ENCODE data around the gene PPM1H. TPM values are rescaled to one million over a fixed set of nuclear protein-coding genes. Genes with fewer than 3 reads are reported as not detected.

The PPM1H gene
- polyA plus RNA-seq, 1 of the 3 experiments (the other 2 are of a cell fraction) = 0.13 TPM

- no peak for TF ChIP-seq PBX3 (IDR thresholded peaks at IDR 0.05)
- no peak for TF ChIP-seq RCOR1 (IDR thresholded peaks at IDR 0.05; ENCODE audit: low read length)
- no peak for TF ChIP-seq MAX (IDR thresholded peaks at IDR 0.05; ENCODE audit: low read depth)
- no peak for TF ChIP-seq IRF3 (IDR thresholded peaks at IDR 0.05; ENCODE audit: low read depth, low read length)
- no peak for TF ChIP-seq TEAD4 (IDR thresholded peaks at IDR 0.05; ENCODE audit: borderline replicate concordance, insufficient read depth)
- TF ChIP-seq TCF12 (IDR thresholded peaks at IDR 0.05) = no peak
- no peak for TF ChIP-seq MEF2A (IDR thresholded peaks at IDR 0.05; ENCODE audit: borderline replicate concordance, low read depth)
- TF ChIP-seq ELF1 (IDR thresholded peaks at IDR 0.05) = no peak
- TF ChIP-seq USF2 (IDR thresholded peaks at IDR 0.05; ENCODE audit: borderline replicate concordance, low read depth, low read length) = no peak
Measured at GRCh38 chr12:62933220-62933601, 1.7 kb downstream of the PPM1H start (continued).

- Histone ChIP-seq H2AFZ (ENCODE audit: low read depth) (no peak overlapping the region), H3K9me3 (no peaks in the 10 kb centered on the region), H3K4me2 (no peak overlapping the region), H3F3A (replicated peaks; ENCODE audit: insufficient read depth) (peaks cover 4% of the 10 kb centered on the region), H3K4me3 (ENCODE audit: low read depth in 2 of 2, low read length in 1 of 2) (no peak overlapping the region), H3K9me2 (no peaks in the 10 kb centered on the region), H3K9ac (no peak overlapping the region), H3K36me3 (replicated peaks in 1 of 2; ENCODE audit: control insufficient read depth in 1 of 2, insufficient read depth in 2 of 2, low read length in 1 of 2) (no peaks in the 10 kb centered on the region), H4K20me1 (ENCODE audit: insufficient read depth) (no peaks in the 10 kb centered on the region), H3K79me2 (ENCODE audit: insufficient read depth) (no peaks in the 10 kb centered on the region), H3K4me1 (ENCODE audit: control insufficient read depth in 1 of 2, insufficient read depth in 2 of 2, low read depth in 1 of 2, low read length in 1 of 2) (peaks cover 0 to 10% of the 10 kb centered on the region in 2 experiments; a peak in 1 of 4 replicates), H3K27me3 (ENCODE audit: insufficient read depth) (peaks cover 41% of the 10 kb centered on the region), H3K27ac (ENCODE audit: low read depth in 2 of 2, low read length in 1 of 2) (no peak overlapping the region)
- ChIA-PET POLR2A (no interaction called here), CTCF (no interaction called here)
- no peak for DNase-seq
- no peak for TF ChIP-seq FOXM1 (IDR thresholded peaks at IDR 0.05; ENCODE audit: low read depth)
- 50% methylated on average over 3 of the region's 3 CpGs for WGBS (ENCODE audit: low lambda C conversion rate)
Measured at GRCh38 chr12:62931477-62931876, 3.5 kb downstream of the PPM1H start.

GRCh38 chr12:62930546-62931425, 4.2 kb downstream of the PPM1H start:
- WGBS (ENCODE audit: low lambda C conversion rate) = 12% methylated on average over 5 of the region's 5 CpGs
- Histone ChIP-seq H3K4me3 (ENCODE audit: low read depth in 2 of 2, low read length in 1 of 2) (no peak overlapping the region), H3K4me1 (ENCODE audit: control insufficient read depth in 1 of 2, insufficient read depth in 2 of 2, low read depth in 1 of 2, low read length in 1 of 2) (peaks cover 0 to 10% of the 10 kb centered on the region in 2 experiments; a peak in 1 of 4 replicates), H3K27ac (ENCODE audit: low read depth in 2 of 2, low read length in 1 of 2) (no peak overlapping the region), H3K36me3 (replicated peaks in 1 of 2; ENCODE audit: control insufficient read depth in 1 of 2, insufficient read depth in 2 of 2, low read length in 1 of 2) (no peaks in the 10 kb centered on the region), H3F3A (replicated peaks; ENCODE audit: insufficient read depth) (peaks cover 3% of the 10 kb centered on the region), H3K4me2 (no peak overlapping the region), H3K9ac (no peak overlapping the region), H3K79me2 (ENCODE audit: insufficient read depth) (no peaks in the 10 kb centered on the region), H2AFZ (ENCODE audit: low read depth) (no peak overlapping the region), H3K27me3 (ENCODE audit: insufficient read depth) (peaks cover 44% of the 10 kb centered on the region), H3K9me2 (no peaks in the 10 kb centered on the region), H3K9me3 (no peaks in the 10 kb centered on the region), H4K20me1 (ENCODE audit: insufficient read depth) (no peaks in the 10 kb centered on the region)
- DNase-seq = no peak
- CTCF ChIA-PET = no interaction called here
- POLR2A ChIA-PET = no interaction called here
- TF ChIP-seq CTCF (IDR thresholded peaks at IDR 0.05) = no peak
- TF ChIP-seq JUND (IDR thresholded peaks at IDR 0.05) = no peak
- no peak for TF ChIP-seq YY1 (IDR thresholded peaks at IDR 0.05; ENCODE audit: low read depth)
- no peak for TF ChIP-seq SIN3A (IDR thresholded peaks at IDR 0.05; ENCODE audit: borderline replicate concordance, low read depth, low read length)
- no peak for TF ChIP-seq USF1 (IDR thresholded peaks at IDR 0.05; ENCODE audit: borderline replicate concordance, low read depth)
- TF ChIP-seq NFIC (IDR thresholded peaks at IDR 0.05; ENCODE audit: borderline replicate concordance) = no peak
- TF ChIP-seq SMC3 (IDR thresholded peaks at IDR 0.05; ENCODE audit: low read depth, low read length) = no peak
